Stomach (tissue), 9 donors: ENCODE data around the gene CAPZA1. TPM values are rescaled to one million over a fixed set of nuclear protein-coding genes. Genes with fewer than 3 reads are reported as not detected.

Source experiments
- DNase-seq, 2 donors: peaks; one replicate each; pipeline versions ENCODE4 v3.0.0 to v3.0.0-alpha.2; 2013 to 2019
- H3K27ac ChIP-seq, 5 donors: fragments of 200-600 bp in 4 of 5; sonication (generic) in 4 of 5; one replicate each; pipeline ENCODE4 v1.5.1; 2013 to 2019; ENCODE audit warnings: mild to moderate bottlenecking in 1 of 5, moderate library complexity in 1 of 5
- H3K27me3 ChIP-seq, 3 donors: fragments of 200-600 bp; sonication (generic); one replicate each; pipeline ENCODE4 v1.5.1; 2017 to 2019; ENCODE audit warnings: mixed run types in 1 of 3
- H3K36me3 ChIP-seq, 4 donors: fragments of 200-600 bp; sonication (generic); 1 replicate in 3 of 4; 2 replicates in 1 of 4; pipeline ENCODE4 v1.5.1; 2016 to 2019
- H3K4me1 ChIP-seq, 4 donors: fragments of 200-600 bp; sonication (generic); one replicate each; pipeline ENCODE4 v1.5.1; 2016 to 2019
- H3K4me3 ChIP-seq, 4 donors: fragments of 200-600 bp; sonication (generic) in 3 of 4; one replicate each; pipeline ENCODE4 v1.5.1; 2016 to 2019; ENCODE audit warnings: mild to moderate bottlenecking in 1 of 4
- H3K9me3 ChIP-seq, 4 donors: fragments of 200-600 bp; sonication (generic); one replicate each; pipeline ENCODE4 v1.5.1; 2016 to 2019
- CTCF ChIP-seq, 7 experiments: fragments of 450-650 bp in 4 of 7; fragments of 200-600 bp in 3 of 7; sonication (generic) in 3 of 7; IDR thresholded peaks; one replicate each; pipeline ENCODE4 v1.5.1; 2016 to 2019; ENCODE audit warnings: antibody characterized with exemption in 7 of 7, control low read depth in 2 of 7, mild to moderate bottlenecking in 1 of 7
- EP300 ChIP-seq: sonication (generic); formaldehyde crosslinking; IDR thresholded peaks from one replicate; pipeline ENCODE4 v1.6.1; 2017; ENCODE audit warnings: antibody characterized with exemption
- POLR2A ChIP-seq, 4 donors: fragments of 450-650 bp; IDR thresholded peaks; one replicate each; pipeline ENCODE4 v1.6.1; 2016; ENCODE audit warnings: antibody characterized with exemption in 4 of 4, control low read depth in 2 of 4, mild to moderate bottlenecking in 1 of 4, moderate library complexity in 1 of 4
- POLR2AphosphoS5 ChIP-seq, 3 donors: sonication (generic); formaldehyde crosslinking; IDR thresholded peaks; one replicate each; pipeline ENCODE4 v1.6.1; 2016; ENCODE audit warnings: antibody characterized with exemption in 3 of 3
- WGBS, 5 donors: extraction: QIAGEN DNeasy Blood & Tissue Kit in 3 of 5; methylation state at CpG; one replicate each; pipeline versions ENCODE4 v1.1.5 to v1.1.7; 2013 to 2018; 5-methylcytosine and 5-hydroxymethylcytosine counted together
- intact Hi-C: fragments of 100-400 bp; cut with DNase I; formaldehyde crosslinking; loops from one replicate; pipeline ENCODE4 v1.15.1; 2023; ENCODE audit warnings: low total_unique reads
- polyA plus RNA-seq, 3 donors: library from polyadenylated mRNA; stranded (reverse); fragments of 200-250 nt; gene quantifications; one replicate each; pipeline ENCODE4 v1.2.3, GENCODE V29; 2013
- total RNA-seq, 5 donors: library from RNA; depleted of rRNA; stranded (reverse); fragments of >200 nt; gene quantifications; one replicate each; pipeline versions ENCODE4 v1.1.0 to v1.2.3, GENCODE V29; 2014 to 2016
- donor health status: healthy with polysubstance abuse.
- donor health status: Bipolar disorder and iron deficiency.
- donor health status: healthy.

CAPZA1 gene
- total and polyA plus RNA-seq, 8 donors: 15.8 to 257 (median 67.0) TPM

GRCh38 chr1:112628516-112628915, 8.9 kb downstream of the CAPZA1 start:
- Histone ChIP-seq H3K9me3 (no peaks in the 10 kb centered on the region), H3K4me3 (no peak overlapping the region), H3K27me3 (no peaks in the 10 kb centered on the region), H3K36me3 (peaks cover 0 to 24% (median 12%) of the 10 kb centered on the region in 4 donors), H3K27ac (no peak overlapping the region), H3K4me1 (peaks cover 0 to 95% (median 64%) of the 10 kb centered on the region in 4 donors)
- TF ChIP-seq CTCF (IDR thresholded peaks at IDR 0.05): no peak
- TF ChIP-seq POLR2A (IDR thresholded peaks at IDR 0.05): no peak
- no peak for TF ChIP-seq EP300
- TF ChIP-seq POLR2AphosphoS5 (IDR thresholded peaks at IDR 0.05): no peak
- intact Hi-C loops: no loop called here
- no peak for DNase-seq
- whole genome bisulfite sequencing, 5 donors: 82 to 89% (median 85%) methylated on average over 2 of the region's 2 CpGs

GRCh38 chr1:112629256-112629655, 9.6 kb downstream of the CAPZA1 start:
- intact Hi-C loops: no loop called here
- Histone ChIP-seq H3K9me3 (no peaks in the 10 kb centered on the region), H3K36me3 (peaks cover 0 to 24% (median 10%) of the 10 kb centered on the region in 4 donors), H3K4me3 (no peak overlapping the region), H3K27ac (no peak overlapping the region), H3K27me3 (no peaks in the 10 kb centered on the region), H3K4me1 (peaks cover 0 to 94% (median 57%) of the 10 kb centered on the region in 4 donors)
- TF ChIP-seq POLR2AphosphoS5 (IDR thresholded peaks at IDR 0.05) (no peak), POLR2A (IDR thresholded peaks at IDR 0.05) (no peak), CTCF (IDR thresholded peaks at IDR 0.05) (no peak), EP300 (no peak)
- no peak for DNase-seq

- Histone ChIP-seq H3K4me1 (peaks cover 30 to 94% (median 59%) of the 10 kb centered on the region in 4 donors), H3K9me3 (no peaks in the 10 kb centered on the region), H3K4me3 (no peak overlapping the region), H3K27me3 (no peaks in the 10 kb centered on the region), H3K36me3 (peaks cover 0 to 12% (median 8%) of the 10 kb centered on the region in 4 donors), H3K27ac (no peak overlapping the region)
- TF ChIP-seq POLR2A (IDR thresholded peaks at IDR 0.05) (no peak), POLR2AphosphoS5 (IDR thresholded peaks at IDR 0.05) (no peak), CTCF (IDR thresholded peaks at IDR 0.05) (no peak), EP300 (no peak)
- no peak for DNase-seq
- WGBS, 5 donors: 80 to 89% (median 82%) methylated on average over 2 of the region's 2 CpGs
- intact Hi-C loops: no loop called here
Observed at GRCh38 chr1:112633628-112634027, 14.0 kb downstream of the CAPZA1 start.

GRCh38 chr1:112634367-112634766, 14.7 kb downstream of the CAPZA1 start:
- peaks cover 0 to 12% (median 8%) of the 10 kb centered on the region in 4 donors for H3K36me3 ChIP-seq
- intact Hi-C loops: no loop called here
- H3K27ac ChIP-seq: no peak overlapping the region
- no peaks in the 10 kb centered on the region for H3K27me3 ChIP-seq
- H3K9me3 ChIP-seq: no peaks in the 10 kb centered on the region
- TF ChIP-seq POLR2A (IDR thresholded peaks at IDR 0.05) (no peak), POLR2AphosphoS5 (IDR thresholded peaks at IDR 0.05) (no peak), CTCF (IDR thresholded peaks at IDR 0.05) (no peak), EP300 (no peak)
- no peak for DNase-seq
- H3K4me1 ChIP-seq: peaks cover 30 to 92% (median 58%) of the 10 kb centered on the region in 4 donors
- no peak overlapping the region for H3K4me3 ChIP-seq
